ENCODE results near the gene SMYD3.

Gene SMYD3

GRCh38 chr1:246317332-246318035 lies 189.6 kb downstream of the SMYD3 start:
- no peak for DNase-seq (ENCODE audit: extremely low read depth, insufficient read length)
- Histone ChIP-seq H3K4me3 (replicated peaks; ENCODE audit: low read depth, low read length) (no peak overlapping the region), H3K36me3 (ENCODE audit: control insufficient read depth, insufficient read depth, low read length) (no peaks in the 10 kb centered on the region), H3K27me3 (replicated peaks; ENCODE audit: control insufficient read depth, insufficient read depth, low read length) (no peaks in the 10 kb centered on the region)
- no peak for TF ChIP-seq CTCF (IDR thresholded peaks at IDR 0.05; ENCODE audit: insufficient read depth, low read length, poor library complexity, severe bottlenecking)

GRCh38 chr1:246311461-246311860 lies 195.6 kb downstream of the SMYD3 start:
- H3K27me3 ChIP-seq (replicated peaks; ENCODE audit: control insufficient read depth, insufficient read depth, low read length), result no peaks in the 10 kb centered on the region
- no peak for TF ChIP-seq CTCF (IDR thresholded peaks at IDR 0.05; ENCODE audit: insufficient read depth, low read length, poor library complexity, severe bottlenecking)
- DNase-seq (ENCODE audit: extremely low read depth, insufficient read length), result no peak
- no peak overlapping the region for H3K4me3 ChIP-seq (replicated peaks; ENCODE audit: low read depth, low read length)
- no peaks in the 10 kb centered on the region for H3K36me3 ChIP-seq (ENCODE audit: control insufficient read depth, insufficient read depth, low read length)

- DNase-seq (ENCODE audit: extremely low read depth, insufficient read length), result no peak
- H3K4me3 ChIP-seq (replicated peaks; ENCODE audit: low read depth, low read length), result no peak overlapping the region
- no peaks in the 10 kb centered on the region for H3K36me3 ChIP-seq (ENCODE audit: control insufficient read depth, insufficient read depth, low read length)
- no peaks in the 10 kb centered on the region for H3K27me3 ChIP-seq (replicated peaks; ENCODE audit: control insufficient read depth, insufficient read depth, low read length)
- no peak for TF ChIP-seq CTCF (IDR thresholded peaks at IDR 0.05; ENCODE audit: insufficient read depth, low read length, poor library complexity, severe bottlenecking)
Observed at GRCh38 chr1:246309247-246309884, 197.7 kb downstream of the SMYD3 start.

- Histone ChIP-seq H3K27me3 (replicated peaks; ENCODE audit: control insufficient read depth, insufficient read depth, low read length) (no peaks in the 10 kb centered on the region), H3K4me3 (replicated peaks; ENCODE audit: low read depth, low read length) (no peak overlapping the region), H3K36me3 (ENCODE audit: control insufficient read depth, insufficient read depth, low read length) (no peaks in the 10 kb centered on the region)
- no peak for DNase-seq (ENCODE audit: extremely low read depth, insufficient read length)
- TF ChIP-seq CTCF (IDR thresholded peaks at IDR 0.05; ENCODE audit: insufficient read depth, low read length, poor library complexity, severe bottlenecking), result no peak
Observed at GRCh38 chr1:246308533-246309075, 198.5 kb downstream of the SMYD3 start.

GRCh38 chr1:246306415-246307037 lies 200.6 kb downstream of the SMYD3 start:
- Histone ChIP-seq H3K36me3 (ENCODE audit: control insufficient read depth, insufficient read depth, low read length) (no peaks in the 10 kb centered on the region), H3K4me3 (replicated peaks; ENCODE audit: low read depth, low read length) (no peak overlapping the region), H3K27me3 (replicated peaks; ENCODE audit: control insufficient read depth, insufficient read depth, low read length) (no peaks in the 10 kb centered on the region)
- no peak for DNase-seq (ENCODE audit: extremely low read depth, insufficient read length)
- no peak for TF ChIP-seq CTCF (IDR thresholded peaks at IDR 0.05; ENCODE audit: insufficient read depth, low read length, poor library complexity, severe bottlenecking)

All from GM06990 (cell line).